CD4-positive, CD25-positive, alpha-beta regulatory T cell (primary cell): ENCODE data around the gene ACOT4. TPM values are rescaled to one million over a fixed set of nuclear protein-coding genes. Genes with fewer than 3 reads are reported as not detected.
"Not testable (repeated sequence)": the region's sequence is repeated elsewhere in the genome, so short reads cannot be mapped to it uniquely, and the experiment has no call there.

Experiments
- ATAC-seq, 2 donors: fragments of 150-1000 bp; cut with Tn5 transposase; one replicate each; pipeline ENCODE4 v1.10.0; 2021; ENCODE audit warnings: low read depth in 2 of 2, moderate number of reproducible peaks in 2 of 2, moderate library complexity in 1 of 2
- DNase-seq, 3 donors: peaks; one replicate each; pipeline versions ENCODE4 v3.0.0 to v3.0.0-alpha.2; 2012 to 2022; ENCODE audit warnings: mixed read lengths in 1 of 3
- H3K27ac ChIP-seq: one replicate; pipeline ENCODE4 v1.7.0; 2013; ENCODE audit warnings: mild to moderate bottlenecking, low read length; ENCODE audit not compliant: insufficient read depth, poor library complexity, severe bottlenecking
- H3K27me3 ChIP-seq: one replicate; pipeline ENCODE4 v1.7.0; 2013; ENCODE audit warnings: low read length; ENCODE audit not compliant: control insufficient read depth, insufficient read depth
- H3K36me3 ChIP-seq: one replicate; pipeline ENCODE4 v1.7.0; 2013; ENCODE audit warnings: mild to moderate bottlenecking, low read length, moderate library complexity; ENCODE audit not compliant: control insufficient read depth, insufficient read depth
- H3K4me1 ChIP-seq: 2 replicates; pipeline ENCODE4 v1.7.0; 2013; ENCODE audit warnings: mild to moderate bottlenecking, low read length; ENCODE audit not compliant: insufficient read depth, control insufficient read depth, poor library complexity, severe bottlenecking
- H3K4me3 ChIP-seq: one replicate; pipeline ENCODE4 v1.7.0; 2013; ENCODE audit warnings: low read depth, mild to moderate bottlenecking, low read length, moderate library complexity
- H3K9me3 ChIP-seq, 2 experiments: 1 replicate in 1 of 2; 2 replicates in 1 of 2; pipeline ENCODE4 v1.7.0; 2013; ENCODE audit warnings: low read length in 2 of 2, mild to moderate bottlenecking in 1 of 2, moderate library complexity in 1 of 2; ENCODE audit not compliant: control insufficient read depth in 2 of 2
- H3K27ac Mint-ChIP-seq, 3 donors: one replicate each; pipeline ENCODE4 v1.8.0; 2020 to 2022; ENCODE audit warnings: mild to moderate bottlenecking in 3 of 3, mixed read lengths in 3 of 3, moderate library complexity in 2 of 3
- H3K27me3 Mint-ChIP-seq: one replicate; pipeline ENCODE4 v1.8.0; 2022; ENCODE audit warnings: mild to moderate bottlenecking, mixed read lengths
- H3K36me3 Mint-ChIP-seq: one replicate; pipeline ENCODE4 v1.8.0; 2020; ENCODE audit warnings: mixed read lengths
- H3K4me1 Mint-ChIP-seq, 4 donors: one replicate each; pipeline ENCODE4 v1.8.0; 2020 to 2022; ENCODE audit warnings: mixed read lengths in 4 of 4, mild to moderate bottlenecking in 1 of 4
- H3K4me3 Mint-ChIP-seq, 4 donors: one replicate each; pipeline ENCODE4 v1.8.0; 2020 to 2022; ENCODE audit warnings: mild to moderate bottlenecking in 4 of 4, mixed read lengths in 4 of 4, moderate library complexity in 3 of 4
- H3K9me3 Mint-ChIP-seq, 7 donors: one replicate each; pipeline ENCODE4 v1.8.0; 2020 to 2022; ENCODE audit warnings: mixed read lengths in 7 of 7, mild to moderate bottlenecking in 3 of 7, moderate library complexity in 2 of 7
- polyA plus RNA-seq, 4 donors: library from polyadenylated mRNA; unstranded; fragments of 300-500 nt; fragmentation: Illumina TruSeq; gene quantifications; one replicate each; pipeline ENCODE4 v1.2.3, GENCODE V29; 2021
- total RNA-seq: library from RNA; stranded (reverse); gene quantifications from one replicate; pipeline ENCODE4 v1.2.3, GENCODE V29; 2022

The ACOT4 gene, protein sequence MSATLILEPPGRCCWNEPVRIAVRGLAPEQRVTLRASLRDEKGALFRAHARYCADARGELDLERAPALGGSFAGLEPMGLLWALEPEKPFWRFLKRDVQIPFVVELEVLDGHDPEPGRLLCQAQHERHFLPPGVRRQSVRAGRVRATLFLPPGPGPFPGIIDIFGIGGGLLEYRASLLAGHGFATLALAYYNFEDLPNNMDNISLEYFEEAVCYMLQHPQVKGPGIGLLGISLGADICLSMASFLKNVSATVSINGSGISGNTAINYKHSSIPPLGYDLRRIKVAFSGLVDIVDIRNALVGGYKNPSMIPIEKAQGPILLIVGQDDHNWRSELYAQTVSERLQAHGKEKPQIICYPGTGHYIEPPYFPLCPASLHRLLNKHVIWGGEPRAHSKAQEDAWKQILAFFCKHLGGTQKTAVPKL
- total RNA-seq (1.1 TPM), polyA plus RNA-seq (1 to 10 TPM; 2.6 to 6.7 (median 3.9) TPM)

GRCh38 chr14:73591690-73592449 lies at the start of gene ACOT4:
ACOT4 (plus strand) TSS chr14:73591873; CDS start chr14:73591960, 87 bp downstream.
- Mint-ChIP-seq H3K4me1 (peaks cover 0 to 11% (median 2%) of the 10 kb centered on the region in 4 donors), H3K4me3 (peak within 1 kb of the TSS; percentile 79 to 87 (median 83)), H3K27me3 (no peaks in the 10 kb centered on the region), H3K9me3 (no peaks in the 10 kb centered on the region), H3K36me3 (no peaks in the 10 kb centered on the region), H3K27ac (peak within 1 kb of the TSS; percentile 65 to 87 (median 80))
- Histone ChIP-seq H3K9me3 (no peaks in the 10 kb centered on the region), H3K27me3 (no peaks in the 10 kb centered on the region), H3K4me1 (peaks cover 4% of the 10 kb centered on the region), H3K27ac (peak within 1 kb of the TSS; percentile 19), H3K4me3 (peak within 1 kb of the TSS; percentile 62), H3K36me3 (no peaks in the 10 kb centered on the region)
- ATAC-seq (peak; percentile 80 to 84), DNase-seq (peak; percentile 22 to 74 (median 71))

- not testable (repeated sequence) for H3K36me3 ChIP-seq, ATAC-seq, H3K36me3 Mint-ChIP-seq, H3K9me3 ChIP-seq, H3K4me1 Mint-ChIP-seq, H3K27ac ChIP-seq, H3K4me3 Mint-ChIP-seq, H3K4me3 ChIP-seq, H3K27me3 Mint-ChIP-seq, H3K9me3 Mint-ChIP-seq, H3K27ac Mint-ChIP-seq, H3K27me3 ChIP-seq, H3K4me1 ChIP-seq, DNase-seq
Observed at GRCh38 chr14:73542961-73543360, 48.7 kb upstream of the ACOT4 start.

DNA sequence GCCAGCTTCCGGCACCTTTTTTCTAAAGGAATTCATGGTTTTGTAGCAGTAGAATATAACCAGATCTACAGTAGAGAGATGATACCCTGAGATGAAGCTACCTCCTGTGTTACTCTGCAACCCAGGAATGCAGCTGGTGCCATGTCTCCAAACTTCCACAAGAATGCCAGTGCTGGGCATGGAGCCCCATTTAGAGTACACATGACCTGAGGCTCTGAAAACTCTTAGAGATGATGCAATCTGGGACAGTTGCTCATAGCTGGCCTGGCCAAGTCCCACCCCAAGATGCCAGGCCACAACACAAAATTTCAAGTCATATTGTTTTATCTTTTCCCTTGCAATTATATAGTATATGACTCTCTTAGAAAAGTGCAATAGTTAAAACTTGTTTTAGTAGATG lies 46.3 kb upstream of the ACOT4 start:
- DNase-seq, H3K36me3 ChIP-seq, H3K36me3 Mint-ChIP-seq, H3K4me3 ChIP-seq, H3K4me1 Mint-ChIP-seq, H3K4me1 ChIP-seq, H3K27ac Mint-ChIP-seq, H3K9me3 Mint-ChIP-seq, H3K27me3 ChIP-seq, H3K9me3 ChIP-seq, H3K27me3 Mint-ChIP-seq, ATAC-seq, H3K4me3 Mint-ChIP-seq, H3K27ac ChIP-seq: not testable (repeated sequence)

GRCh38 chr14:73549097-73549496 lies 42.6 kb upstream of the ACOT4 start:
- H3K9me3 Mint-ChIP-seq, H3K9me3 ChIP-seq, H3K4me1 Mint-ChIP-seq, ATAC-seq, H3K27ac Mint-ChIP-seq, H3K27me3 ChIP-seq, DNase-seq, H3K4me3 ChIP-seq, H3K27me3 Mint-ChIP-seq, H3K4me3 Mint-ChIP-seq, H3K4me1 ChIP-seq, H3K36me3 ChIP-seq, H3K36me3 Mint-ChIP-seq, H3K27ac ChIP-seq: not testable (repeated sequence)

DNA sequence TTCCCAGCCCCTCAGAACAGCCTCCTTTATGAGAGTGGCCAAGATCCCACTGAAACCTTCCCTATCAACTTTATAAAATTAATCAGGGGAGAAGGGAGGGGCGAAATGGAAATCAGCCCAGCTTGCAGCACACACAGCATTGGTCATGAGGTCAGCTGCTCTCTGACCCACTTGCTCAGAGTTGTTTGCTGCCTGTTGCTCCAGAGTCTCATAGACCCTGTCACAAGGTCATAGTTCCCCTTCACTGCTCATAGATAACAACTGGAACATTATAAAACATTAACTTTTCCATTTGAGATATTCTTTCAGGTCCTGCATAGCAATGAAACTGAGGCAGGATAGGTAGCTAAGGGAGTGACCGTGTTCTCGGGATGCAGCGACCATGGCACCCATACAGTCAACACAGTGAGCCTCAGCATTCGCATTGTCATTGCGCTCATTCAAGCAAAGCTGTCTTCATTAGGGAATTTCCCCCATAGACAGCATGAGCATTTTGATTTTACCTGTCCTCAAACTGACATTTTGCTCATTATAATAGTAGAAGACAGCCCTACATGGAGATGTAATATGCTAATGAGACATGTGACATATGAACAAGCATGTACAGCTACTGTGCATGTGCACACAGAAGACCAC lies 41.7 kb upstream of the ACOT4 start:
- not testable (repeated sequence) for ATAC-seq, H3K4me1 Mint-ChIP-seq, H3K27ac Mint-ChIP-seq, H3K36me3 ChIP-seq, H3K9me3 ChIP-seq, H3K4me1 ChIP-seq, H3K9me3 Mint-ChIP-seq, H3K27me3 Mint-ChIP-seq, H3K36me3 Mint-ChIP-seq, H3K4me3 ChIP-seq, H3K27ac ChIP-seq, H3K4me3 Mint-ChIP-seq, H3K27me3 ChIP-seq, DNase-seq

DNA sequence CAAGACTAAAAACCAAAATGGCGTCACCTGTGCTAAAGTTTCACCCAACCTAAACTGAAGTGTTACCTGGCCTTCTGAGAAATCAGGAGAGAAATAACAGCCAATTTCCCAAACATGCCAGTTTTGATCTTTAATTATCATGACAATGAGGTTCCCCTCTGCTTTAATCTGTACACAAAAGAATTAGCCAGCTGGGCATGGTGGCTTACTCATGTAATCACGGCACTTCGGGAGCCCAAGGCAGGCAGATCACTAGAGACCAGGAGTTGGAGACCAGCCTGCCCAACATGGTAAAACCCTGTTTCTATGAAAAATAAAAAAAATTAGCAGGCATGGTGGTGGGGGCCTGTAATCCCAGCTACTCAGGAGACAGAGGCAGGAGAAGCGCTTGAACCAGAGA lies 37.8 kb upstream of the ACOT4 start:
- H3K9me3 ChIP-seq: no peaks in the 10 kb centered on the region
- no peak overlapping the region for H3K4me3 ChIP-seq
- no peak overlapping the region for H3K27ac Mint-ChIP-seq
- no peak for ATAC-seq
- no peaks in the 10 kb centered on the region for H3K4me1 Mint-ChIP-seq
- H3K36me3 Mint-ChIP-seq: no peaks in the 10 kb centered on the region
- H3K27me3 Mint-ChIP-seq: no peaks in the 10 kb centered on the region
- no peak overlapping the region for H3K27ac ChIP-seq
- no peaks in the 10 kb centered on the region for H3K36me3 ChIP-seq
- H3K27me3 ChIP-seq: no peaks in the 10 kb centered on the region
- no peak overlapping the region for H3K4me3 Mint-ChIP-seq
- no peaks in the 10 kb centered on the region for H3K4me1 ChIP-seq
- H3K9me3 Mint-ChIP-seq: no peaks in the 10 kb centered on the region
- no peak for DNase-seq

- not testable (repeated sequence) for H3K27ac ChIP-seq, H3K27ac Mint-ChIP-seq, ATAC-seq, H3K36me3 ChIP-seq, DNase-seq, H3K4me3 ChIP-seq, H3K9me3 ChIP-seq, H3K36me3 Mint-ChIP-seq, H3K9me3 Mint-ChIP-seq, H3K4me1 Mint-ChIP-seq, H3K4me3 Mint-ChIP-seq, H3K27me3 ChIP-seq, H3K27me3 Mint-ChIP-seq, H3K4me1 ChIP-seq
Observed at GRCh38 chr14:73557201-73557600, 34.5 kb upstream of the ACOT4 start.
